A673 (cell line): Measurements from ENCODE around the gene GIT2. TPM values are rescaled to one million over a fixed set of nuclear protein-coding genes. Genes with fewer than 3 reads are reported as not detected.

ENCODE experiments used
- BruUV-seq: library from RNA; stranded (reverse); fragments of 400-500 nt; replicated peaks from 2 replicates; lab custom pipeline; 2021; lab: Mats Ljungman, UMichigan
- CTCF ChIA-PET: fragments of 300-600 bp; sonication (Branson Sonifier 250); formaldehyde crosslinking; loops from one replicate; lab custom pipeline; 2022; ENCODE audit warnings: antibody characterized with exemption; lab: Charles Lee
- POLR2A ChIA-PET: fragments of 300-600 bp; sonication (Branson Sonifier 250); formaldehyde crosslinking; loops from one replicate; lab custom pipeline; 2022; ENCODE audit warnings: antibody characterized with exemption; ENCODE audit not compliant: low non-redundant PET; lab: Charles Lee
- DNase-seq: peaks from one replicate; pipeline ENCODE4 v3.0.0-alpha.2; 2015; ENCODE audit warnings: low spot score
- H3K27ac ChIP-seq: fragments of 200-600 bp; sonication (generic); 2 replicates; pipeline ENCODE4 v1.5.1; 2016; ENCODE audit warnings: mixed run types, low read depth, mild to moderate bottlenecking, mixed read lengths, antibody characterized with exemption, low read length; ENCODE audit not compliant: poor library complexity, severe bottlenecking
- H3K27me3 ChIP-seq: fragments of 200-600 bp; sonication (generic); replicated peaks from 2 replicates; pipeline ENCODE4 v1.6.1; 2017; ENCODE audit warnings: mixed run types, low read depth, mild to moderate bottlenecking, mixed read lengths, antibody characterized with exemption, low read length; ENCODE audit not compliant: insufficient read depth, poor library complexity
- H3K36me3 ChIP-seq: fragments of 200-600 bp; sonication (generic); 2 replicates; pipeline ENCODE4 v1.6.1; 2016; ENCODE audit warnings: mixed run types, mild to moderate bottlenecking, mixed read lengths, antibody characterized with exemption, low read length; ENCODE audit not compliant: insufficient read depth, poor library complexity, severe bottlenecking
- H3K4me1 ChIP-seq: fragments of 200-600 bp; sonication (generic); 2 replicates; pipeline ENCODE4 v1.6.1; 2017; ENCODE audit warnings: mixed run types, mild to moderate bottlenecking, mixed read lengths, antibody characterized with exemption, low read length; ENCODE audit not compliant: insufficient read depth, poor library complexity, severe bottlenecking
- H3K4me3 ChIP-seq: fragments of 200-600 bp; sonication (generic); 2 replicates; pipeline ENCODE4 v1.5.1; 2016; ENCODE audit warnings: low read depth, mixed run types, mild to moderate bottlenecking, mixed read lengths, low read length; ENCODE audit not compliant: poor library complexity, severe bottlenecking
- H3K9me3 ChIP-seq: fragments of 200-600 bp; sonication (generic); 2 replicates; pipeline ENCODE4 v1.6.1; 2016; ENCODE audit warnings: mixed run types, low read depth, mild to moderate bottlenecking, mixed read lengths, antibody characterized with exemption, low read length; ENCODE audit not compliant: poor library complexity, severe bottlenecking
- EZH2 ChIP-seq: fragments of 200-600 bp; sonication (generic); IDR thresholded peaks from 2 replicates; pipeline ENCODE4 v1.6.1; 2017; ENCODE audit warnings: borderline replicate concordance, low read depth, mild to moderate bottlenecking, mixed read lengths, antibody characterized with exemption, low read length; ENCODE audit not compliant: poor library complexity, severe bottlenecking
- intact Hi-C: fragments of 100-400 bp; cut with micrococcal nuclease; formaldehyde crosslinking; loops from one replicate; pipeline ENCODE4 v1.10.0; 2022; ENCODE audit not compliant: unreplicated experiment
- total RNA-seq: library from RNA; stranded (reverse); gene quantifications from 2 replicates; pipeline ENCODE4 v1.2.3, GENCODE V29; 2021
- TF ChIP-seq, protein P1 (sequence below): fragments of 300-800, 200-600 bp; sonication (generic); conservative IDR thresholded peaks from 2 replicates; pipeline ENCODE4 v1.5.1; 2017; ENCODE audit warnings: low read depth, mild to moderate bottlenecking, antibody characterized with exemption, low read length, moderate library complexity, mixed read lengths

The GIT2 gene
- total RNA-seq, 1 experiment from 2014 or later: 48.1 TPM

DNA sequence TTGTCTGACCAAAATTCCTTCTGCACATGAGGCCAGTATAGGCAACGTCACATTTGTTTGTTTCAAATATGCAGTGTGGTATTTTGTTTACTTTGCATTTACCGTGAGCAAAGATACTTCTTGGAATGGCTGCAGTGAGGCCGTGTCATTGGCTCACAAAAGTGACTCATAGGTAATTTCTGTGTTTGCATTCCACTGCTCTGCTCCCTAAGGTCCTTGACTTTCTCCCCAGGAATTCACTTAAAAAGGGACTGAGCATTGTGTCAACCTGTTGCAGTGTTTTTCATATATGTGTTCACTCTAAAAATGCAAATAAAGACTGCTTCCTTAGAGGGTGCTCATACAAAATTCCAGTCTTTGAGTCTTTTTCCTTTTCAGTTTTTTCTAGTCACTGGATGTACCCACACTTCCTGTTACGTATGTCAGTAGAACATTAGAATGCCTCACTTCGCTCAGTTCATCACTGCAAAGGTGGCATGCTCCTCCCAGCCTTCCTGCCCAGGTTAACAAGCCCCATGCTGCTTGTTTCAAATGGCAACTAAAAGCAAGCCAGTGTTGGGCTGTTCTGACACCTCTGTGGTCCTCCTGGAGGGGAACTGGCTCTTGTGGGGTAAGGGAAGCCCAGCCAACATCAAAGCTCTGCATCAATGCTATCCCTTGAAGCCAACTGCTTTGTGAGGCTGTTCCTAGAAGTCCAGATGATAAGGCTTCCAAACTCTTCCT, 43.1 kb upstream of the GIT2 start:
- CTCF ChIA-PET: no interaction called here
- peaks cover 7% of the 10 kb centered on the region for H3K4me1 ChIP-seq
- H3K36me3 ChIP-seq: peaks cover 21% of the 10 kb centered on the region
- TF ChIP-seq, protein P1, sequence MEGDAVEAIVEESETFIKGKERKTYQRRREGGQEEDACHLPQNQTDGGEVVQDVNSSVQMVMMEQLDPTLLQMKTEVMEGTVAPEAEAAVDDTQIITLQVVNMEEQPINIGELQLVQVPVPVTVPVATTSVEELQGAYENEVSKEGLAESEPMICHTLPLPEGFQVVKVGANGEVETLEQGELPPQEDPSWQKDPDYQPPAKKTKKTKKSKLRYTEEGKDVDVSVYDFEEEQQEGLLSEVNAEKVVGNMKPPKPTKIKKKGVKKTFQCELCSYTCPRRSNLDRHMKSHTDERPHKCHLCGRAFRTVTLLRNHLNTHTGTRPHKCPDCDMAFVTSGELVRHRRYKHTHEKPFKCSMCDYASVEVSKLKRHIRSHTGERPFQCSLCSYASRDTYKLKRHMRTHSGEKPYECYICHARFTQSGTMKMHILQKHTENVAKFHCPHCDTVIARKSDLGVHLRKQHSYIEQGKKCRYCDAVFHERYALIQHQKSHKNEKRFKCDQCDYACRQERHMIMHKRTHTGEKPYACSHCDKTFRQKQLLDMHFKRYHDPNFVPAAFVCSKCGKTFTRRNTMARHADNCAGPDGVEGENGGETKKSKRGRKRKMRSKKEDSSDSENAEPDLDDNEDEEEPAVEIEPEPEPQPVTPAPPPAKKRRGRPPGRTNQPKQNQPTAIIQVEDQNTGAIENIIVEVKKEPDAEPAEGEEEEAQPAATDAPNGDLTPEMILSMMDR: no peak
- no peak for TF ChIP-seq EZH2
- intact Hi-C loops: no loop called here
- H3K4me3 ChIP-seq: no peak overlapping the region
- POLR2A ChIA-PET: no interaction called here
- peak; percentile 11 for DNase-seq
- H3K9me3 ChIP-seq: no peaks in the 10 kb centered on the region
- H3K27me3 ChIP-seq: no peaks in the 10 kb centered on the region
- H3K27ac ChIP-seq: no peak overlapping the region
- no TSS peak for BruUV-seq

DNA sequence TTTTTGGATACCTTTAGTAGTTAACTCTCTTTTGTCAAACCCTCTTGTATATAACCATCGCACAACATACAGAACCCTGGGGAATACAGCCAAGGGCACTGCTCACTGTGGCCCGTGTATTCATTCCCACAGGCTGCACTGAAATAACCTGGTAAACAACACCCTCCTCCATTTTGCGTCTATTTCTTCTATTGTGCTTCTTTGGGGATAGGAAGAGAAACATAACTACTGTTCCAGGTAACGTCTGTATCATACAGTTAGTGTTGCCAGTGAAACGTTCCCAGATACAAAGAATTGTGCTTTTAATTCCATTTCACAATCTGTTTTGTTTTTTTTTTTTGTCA, 42.5 kb upstream of the GIT2 start:
- intact Hi-C loops: no loop called here
- ChIA-PET POLR2A (interaction anchor here (0.5 kb wide), 1 partner anchor 330 kb away, joined by 18 read pairs; no protein-coding TSS in a partner anchor), CTCF (no interaction called here)
- Histone ChIP-seq H3K4me3 (no peak overlapping the region), H3K27me3 (no peaks in the 10 kb centered on the region), H3K4me1 (peaks cover 7% of the 10 kb centered on the region), H3K36me3 (peaks cover 21% of the 10 kb centered on the region), H3K9me3 (no peaks in the 10 kb centered on the region), H3K27ac (no peak overlapping the region)
- TF ChIP-seq, protein P1: no peak
- no peak for TF ChIP-seq EZH2
- TSS peak; percentile 41 for BruUV-seq
- DNase-seq: no peak

DNA sequence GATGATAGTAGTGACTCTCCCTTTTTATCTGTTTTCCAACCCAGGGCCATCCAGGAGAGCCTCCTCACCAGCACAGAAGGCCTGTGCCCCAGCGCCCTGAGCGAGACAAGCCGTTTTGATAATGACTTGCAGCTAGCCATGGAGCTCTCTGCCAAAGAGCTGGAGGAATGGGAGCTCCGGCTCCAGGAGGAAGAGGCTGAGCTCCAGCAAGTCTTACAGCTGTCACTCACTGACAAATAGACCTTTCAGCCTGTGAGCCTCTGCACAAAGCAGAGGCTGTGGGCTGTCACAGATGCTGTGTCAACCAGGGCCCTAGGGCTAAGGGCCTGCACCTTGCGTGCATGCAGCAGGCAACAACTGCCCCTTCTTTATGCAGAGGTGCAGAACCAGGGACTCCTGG, 41.1 kb upstream of the GIT2 start:
- intact Hi-C loops: no loop called here
- DNase-seq: no peak
- Histone ChIP-seq H3K27me3 (no peaks in the 10 kb centered on the region), H3K4me3 (no peak overlapping the region), H3K27ac (no peak overlapping the region), H3K36me3 (peaks cover 18% of the 10 kb centered on the region), H3K4me1 (no peaks in the 10 kb centered on the region), H3K9me3 (no peaks in the 10 kb centered on the region)
- TF ChIP-seq, protein P1: no peak
- TF ChIP-seq EZH2: no peak
- no TSS peak for BruUV-seq
- ChIA-PET POLR2A (no interaction called here), CTCF (no interaction called here)
